GM12892 (cell line): ENCODE data around the gene GLRX.

ENCODE experiments used
- POLR2A ChIP-seq: IDR thresholded peaks from 2 replicates; pipeline ENCODE4 v1.6.1; 2011; ENCODE audit warnings: low read depth, low read length, control low read depth
- POLR2AphosphoS5 ChIP-seq: IDR thresholded peaks from 2 replicates; pipeline ENCODE4 v1.6.1; 2011; ENCODE audit warnings: low read depth, low read length, control low read depth
- TAF1 ChIP-seq: IDR thresholded peaks from 2 replicates; pipeline ENCODE4 v1.6.1; 2011; ENCODE audit warnings: low read depth, mild to moderate bottlenecking, control low read depth, low read length, borderline replicate concordance

GRCh38 chr5:95794070-95794516 is 28.4 kb downstream of the GLRX start:
- TF ChIP-seq POLR2A (no peak), TAF1 (no peak), POLR2AphosphoS5 (no peak)
